HG03571 (cell line): ENCODE measurements around the gene RIBC1.
"Not testable (repeated sequence)": the region's sequence is repeated elsewhere in the genome, so short reads cannot be mapped to it uniquely, and the experiment has no call there.

ENCODE experiments used
- ATAC-seq: cut with Tn5 transposase; IDR thresholded peaks from one replicate; pipeline ENCODE4 v1.9.1; 2021; ENCODE audit not compliant: unreplicated experiment

The RIBC1 gene

DNA sequence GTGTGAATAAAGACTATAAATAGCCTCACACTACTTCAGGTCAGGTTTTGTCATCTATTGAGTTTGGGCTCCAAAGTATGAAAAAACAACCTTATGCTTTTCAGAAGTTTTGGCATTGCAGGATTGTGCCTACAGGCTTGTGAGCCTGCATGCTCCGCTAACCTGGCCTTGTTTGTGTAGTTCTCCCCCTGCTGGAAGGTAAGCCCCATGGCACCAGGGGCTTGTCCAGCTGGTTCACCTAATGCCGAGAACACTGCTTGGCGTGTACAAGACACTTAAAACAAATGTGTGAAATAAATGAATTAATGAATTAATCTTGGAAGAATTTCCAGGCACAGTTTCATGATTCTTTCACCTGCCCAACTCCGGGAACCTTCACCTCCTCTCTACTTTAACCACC lies 13.3 kb downstream of the RIBC1 start:
- ATAC-seq, result no peak

DNA sequence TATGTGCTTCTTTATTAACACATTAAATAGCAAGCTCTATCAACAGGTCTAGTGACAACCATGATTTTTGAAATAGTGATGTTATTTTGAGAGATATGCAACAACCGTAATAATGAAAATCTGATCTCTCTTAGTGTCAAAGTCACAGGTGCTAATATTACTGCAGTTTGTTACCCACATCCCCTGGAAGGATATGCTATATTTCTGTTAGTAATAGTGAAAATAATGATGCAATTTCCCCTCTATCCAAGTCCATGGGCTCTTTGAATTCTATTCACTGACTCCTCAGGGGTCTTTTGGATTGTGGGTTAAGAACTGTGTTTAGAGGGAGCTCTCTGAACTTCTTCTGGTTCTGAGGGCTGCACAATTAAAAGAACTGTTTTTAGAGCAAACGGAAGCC lies 14.5 kb downstream of the RIBC1 start:
- ATAC-seq, result no peak

DNA sequence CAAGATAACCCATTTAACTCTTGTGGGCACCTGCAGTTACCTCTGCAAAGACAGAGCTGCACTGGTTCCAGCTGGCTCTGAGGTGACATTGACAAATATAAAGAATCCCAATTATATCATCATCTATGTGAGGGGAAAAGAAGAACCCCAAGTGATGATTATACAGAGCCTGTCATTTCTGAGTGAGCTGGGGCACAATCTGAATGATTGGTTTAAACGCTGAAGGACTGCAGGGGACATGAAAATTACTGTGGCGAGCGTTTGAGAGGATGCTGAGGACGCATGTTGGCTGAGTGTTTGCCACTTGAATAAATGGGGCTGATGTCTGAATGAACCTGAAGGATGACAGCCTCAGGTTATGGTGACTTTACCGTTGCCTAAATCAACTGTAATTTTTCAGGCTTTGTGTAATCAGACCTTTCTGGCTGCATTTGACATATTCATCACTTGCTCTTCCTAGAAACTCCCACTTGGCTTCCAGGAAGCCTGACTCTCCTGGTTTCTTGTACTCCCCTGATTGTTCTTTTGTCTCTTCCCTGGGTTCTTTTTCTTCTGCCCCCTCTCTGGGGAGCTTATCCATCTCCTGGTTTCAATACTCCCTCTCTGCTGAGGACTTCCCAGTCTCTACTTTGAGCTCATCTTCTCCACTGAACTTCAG lies 15.6 kb downstream of the RIBC1 start:
- no peak for ATAC-seq

DNA sequence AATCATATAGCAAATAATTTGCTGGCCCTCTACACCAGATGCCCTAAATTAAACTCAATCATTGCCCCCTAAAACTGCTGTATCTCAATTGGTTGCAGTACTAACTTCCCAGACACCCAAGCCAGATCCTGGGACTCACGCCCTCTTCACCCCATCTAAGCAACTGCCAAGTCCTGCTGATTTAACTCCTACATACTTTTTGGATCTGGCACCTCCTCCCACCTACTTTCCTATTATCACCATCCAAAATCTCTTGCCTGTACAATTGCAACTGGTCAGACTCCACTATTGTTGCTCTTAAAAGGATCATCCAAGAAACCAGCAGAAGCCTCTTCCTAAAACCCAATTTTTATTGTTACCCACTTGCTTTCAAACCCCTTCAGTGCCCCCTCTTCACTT lies 16.2 kb downstream of the RIBC1 start:
- ATAC-seq, result no peak

DNA sequence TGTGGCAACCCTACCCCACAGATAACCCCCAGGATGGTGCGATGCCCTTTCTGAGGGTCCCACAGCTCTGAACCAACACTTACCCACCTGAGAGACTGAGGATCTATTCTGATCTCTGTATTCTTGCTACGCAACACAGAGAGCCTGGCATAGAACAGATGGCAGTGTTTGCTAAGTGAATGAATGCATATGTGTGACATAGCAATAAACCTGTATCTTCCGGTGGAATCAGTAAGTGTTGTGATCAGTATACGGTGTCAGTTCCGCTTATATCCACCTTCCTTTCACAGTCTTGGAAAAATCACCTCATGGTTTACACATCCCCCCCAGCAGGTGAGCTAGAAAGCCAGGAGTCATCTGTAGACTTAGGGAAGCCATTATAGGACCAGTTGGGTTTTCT lies 17.4 kb downstream of the RIBC1 start:
- no peak for ATAC-seq

DNA sequence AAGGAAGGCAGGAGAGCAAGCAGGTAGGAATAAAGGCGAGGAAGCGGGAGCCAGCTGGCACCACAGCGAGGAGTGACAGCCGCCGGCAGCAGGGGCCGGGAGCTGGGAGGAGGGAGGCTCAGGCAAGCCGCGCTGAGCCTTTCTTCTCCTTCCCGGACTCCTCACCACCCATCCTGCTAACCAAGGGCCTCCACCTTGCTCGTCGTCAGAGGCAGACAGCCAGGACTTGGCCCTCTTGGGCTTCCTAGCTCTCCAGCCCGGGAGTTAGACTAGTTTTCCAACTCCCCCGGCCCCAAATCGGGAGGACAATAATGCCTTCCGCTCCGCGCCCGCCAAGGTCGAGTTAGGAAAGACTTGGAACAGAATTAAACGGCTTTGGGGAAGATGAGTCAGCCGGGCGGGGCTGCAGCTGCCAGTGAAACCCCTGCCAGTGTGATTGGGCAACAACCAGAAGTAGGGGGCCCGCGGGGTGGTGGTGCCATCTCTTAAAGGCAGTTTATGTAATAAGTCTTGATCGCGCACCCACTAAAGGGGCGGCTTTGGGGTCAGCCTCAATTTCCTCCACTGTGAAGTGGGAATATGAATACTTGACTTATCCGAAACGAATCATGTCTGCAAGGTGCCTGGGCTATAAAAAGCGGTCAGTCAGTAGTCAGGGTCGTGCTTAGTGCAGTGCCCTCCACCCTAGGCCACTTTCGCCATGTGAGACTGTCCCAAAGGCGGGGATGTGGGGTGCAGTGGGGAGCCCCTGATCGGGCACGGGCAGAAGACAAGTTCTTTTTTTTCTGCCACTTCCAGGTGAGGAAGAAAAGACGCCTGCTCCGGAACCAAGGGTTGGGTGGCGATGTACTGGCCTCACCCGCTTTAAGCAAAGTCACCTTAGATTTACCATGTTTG lies 18.2 kb downstream of the RIBC1 start:
- no peak for ATAC-seq

DNA sequence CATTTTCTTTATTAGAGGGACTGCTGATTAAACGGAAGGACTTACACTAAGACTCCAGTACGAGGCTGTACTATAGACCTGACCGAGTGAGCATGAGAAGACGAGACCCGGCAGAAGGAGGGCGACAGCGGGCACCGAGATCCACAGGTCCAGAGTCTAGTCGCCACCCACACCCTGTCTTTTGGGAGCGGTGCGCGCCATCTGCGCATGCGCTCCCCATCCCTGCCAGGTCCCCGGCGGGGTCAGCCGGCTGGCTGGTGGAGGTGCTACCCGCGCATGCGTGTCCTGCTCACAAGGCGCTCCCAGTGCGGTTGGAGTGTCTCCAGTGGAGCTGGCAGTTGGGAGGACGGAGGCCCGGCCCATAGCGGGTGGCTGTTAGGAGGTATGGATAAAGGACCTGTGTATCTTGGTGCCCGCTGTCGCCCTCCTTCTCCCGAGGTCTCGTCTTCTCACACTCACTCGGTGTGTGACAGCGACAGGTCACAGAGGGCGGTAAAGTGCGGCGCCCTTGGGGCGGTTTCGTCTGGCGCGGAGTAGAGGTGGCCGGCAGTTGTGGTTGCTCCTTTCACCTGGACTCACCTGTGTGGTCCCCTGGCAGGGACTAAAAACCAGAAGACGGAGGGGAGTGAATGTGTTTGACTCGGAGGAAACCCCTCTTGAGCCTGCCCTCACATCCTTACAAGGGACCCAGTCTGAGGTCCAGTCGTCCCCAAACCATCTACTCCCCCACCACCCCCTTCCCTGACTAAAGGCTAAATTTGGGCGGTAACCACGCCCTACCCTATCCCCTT lies 19.1 kb downstream of the RIBC1 start:
- peak; percentile 73 for ATAC-seq

DNA sequence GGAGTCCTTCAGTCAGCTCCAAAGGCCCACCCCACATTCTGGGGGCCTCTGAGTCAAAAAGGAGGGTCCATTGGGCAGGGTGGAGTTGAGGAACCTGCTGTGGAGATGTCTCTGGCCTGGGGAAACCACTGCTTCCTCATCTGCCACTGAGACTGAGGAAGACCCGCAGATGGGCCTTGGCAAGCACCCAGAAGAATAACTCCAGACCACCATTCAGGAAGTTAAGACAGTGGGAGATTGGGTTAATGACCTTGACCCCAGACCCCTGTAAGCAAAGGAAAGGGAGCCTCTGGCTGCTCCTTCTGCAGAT lies 19.6 kb downstream of the RIBC1 start:
- ATAC-seq, result no peak

DNA sequence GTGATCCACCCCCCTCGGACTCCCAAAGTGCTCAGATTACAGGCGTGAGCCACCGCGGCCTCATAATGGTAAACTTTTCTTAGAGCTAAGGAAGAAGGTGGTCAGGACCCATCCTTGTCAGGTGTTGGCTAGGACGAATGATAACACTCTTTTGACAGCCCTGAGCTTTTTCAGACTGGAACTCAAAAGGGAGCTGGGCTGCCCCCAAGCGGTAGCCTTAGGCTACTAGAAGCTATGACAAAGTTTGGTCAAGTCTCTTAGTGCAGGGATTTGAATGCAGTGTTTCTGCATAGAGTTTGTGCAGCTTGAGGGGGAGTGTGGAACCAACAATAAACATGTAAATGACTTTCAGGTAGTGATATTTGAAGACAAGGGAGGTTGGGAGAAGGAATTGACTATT lies 23.3 kb downstream of the RIBC1 start:
- no peak for ATAC-seq

DNA sequence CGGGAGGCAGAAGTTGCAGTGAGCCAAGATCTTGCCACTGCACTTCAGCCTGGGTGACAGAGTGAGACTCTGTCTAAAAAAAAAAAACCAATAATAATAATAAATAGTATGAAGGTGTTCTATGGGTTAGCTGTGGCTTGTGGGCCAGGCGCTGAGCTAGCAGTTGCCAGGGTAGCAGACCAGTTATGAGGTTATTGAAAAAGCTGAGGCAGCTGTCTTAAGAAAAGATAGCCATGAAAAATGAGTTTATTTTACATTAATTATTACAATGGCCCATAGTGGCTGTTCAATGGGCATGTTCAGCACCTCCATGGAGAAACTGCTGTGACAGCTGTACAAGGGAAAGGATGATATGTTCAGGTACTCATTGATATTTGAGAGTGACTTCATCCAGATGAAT lies 24.8 kb downstream of the RIBC1 start:
- ATAC-seq, result no peak

DNA sequence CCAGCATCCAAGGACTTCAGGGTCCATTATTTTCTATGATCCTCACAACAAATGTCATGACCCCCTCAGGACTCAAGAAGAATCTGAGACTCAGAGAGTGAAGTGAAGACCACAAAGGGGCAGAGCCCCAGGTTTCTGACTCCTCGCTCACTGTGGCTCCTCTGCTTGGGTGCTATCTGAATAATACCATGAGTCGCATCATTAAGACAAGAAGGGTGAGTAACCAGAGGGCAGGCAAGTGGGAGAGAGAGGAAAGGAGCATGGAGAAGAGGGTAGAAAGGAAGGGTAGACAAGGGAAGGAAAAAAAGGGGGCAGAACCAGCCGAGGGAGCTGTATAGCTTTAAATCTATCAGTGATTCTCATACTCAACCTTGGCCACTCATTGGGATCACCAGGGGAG lies 27.0 kb downstream of the RIBC1 start:
- ATAC-seq, result no peak

DNA sequence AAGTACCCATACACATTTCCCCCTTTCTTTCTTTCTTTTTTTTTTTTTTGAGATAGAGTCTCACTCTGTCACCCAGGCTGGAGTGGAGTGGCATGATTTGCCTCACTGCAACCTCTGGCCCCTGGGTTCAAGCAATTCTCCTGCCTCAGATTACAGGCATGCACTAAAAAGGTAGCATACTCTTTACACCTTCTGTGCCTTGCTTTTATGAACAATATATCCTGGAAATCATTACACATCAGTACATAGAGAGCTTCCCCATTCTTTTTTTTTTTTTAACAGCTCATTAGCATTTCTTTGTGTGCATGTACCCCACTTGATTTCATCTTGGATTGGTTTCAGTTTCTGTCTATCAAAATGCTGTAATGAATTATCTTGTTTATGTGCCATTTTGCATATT lies 30.1 kb downstream of the RIBC1 start:
- no peak for ATAC-seq

DNA sequence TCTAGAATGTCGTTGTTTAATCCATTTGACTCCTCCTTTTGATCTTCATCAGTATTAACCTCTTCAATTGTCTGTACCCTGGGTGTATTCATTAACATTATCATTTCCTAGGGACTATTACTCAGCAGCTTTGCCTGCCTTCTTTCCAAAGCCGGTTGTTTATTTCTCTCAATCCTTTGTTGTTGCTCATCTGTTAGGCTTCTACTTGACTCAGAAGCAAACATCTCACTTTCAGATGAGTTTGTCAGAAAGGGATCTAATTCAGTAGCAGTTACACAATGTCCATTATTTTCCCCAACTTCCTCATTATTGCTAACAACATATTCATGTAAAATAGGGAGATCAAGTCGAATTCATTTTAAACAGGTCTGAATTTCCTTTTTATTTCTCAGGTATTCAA lies 33.6 kb downstream of the RIBC1 start:
- ATAC-seq, result no peak

DNA sequence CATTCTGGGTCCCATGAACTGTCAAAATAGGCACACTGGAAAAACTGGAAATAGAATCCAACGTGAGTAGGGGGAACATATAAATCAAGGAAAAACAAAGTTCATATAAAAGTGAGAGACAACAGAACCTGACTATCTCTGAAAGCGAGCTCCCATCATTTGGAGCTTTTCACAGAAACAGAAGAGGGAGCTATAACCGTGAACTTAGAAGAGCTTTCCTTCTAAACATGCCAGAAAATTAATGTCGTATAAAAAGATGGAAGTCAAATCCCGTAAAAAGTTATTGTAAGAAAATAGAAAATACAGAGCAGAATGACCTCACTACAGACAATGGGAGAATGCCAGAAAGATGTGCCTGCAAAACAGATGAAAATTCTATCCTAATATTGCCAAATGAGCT lies 35.4 kb downstream of the RIBC1 start:
- ATAC-seq, result no peak

DNA sequence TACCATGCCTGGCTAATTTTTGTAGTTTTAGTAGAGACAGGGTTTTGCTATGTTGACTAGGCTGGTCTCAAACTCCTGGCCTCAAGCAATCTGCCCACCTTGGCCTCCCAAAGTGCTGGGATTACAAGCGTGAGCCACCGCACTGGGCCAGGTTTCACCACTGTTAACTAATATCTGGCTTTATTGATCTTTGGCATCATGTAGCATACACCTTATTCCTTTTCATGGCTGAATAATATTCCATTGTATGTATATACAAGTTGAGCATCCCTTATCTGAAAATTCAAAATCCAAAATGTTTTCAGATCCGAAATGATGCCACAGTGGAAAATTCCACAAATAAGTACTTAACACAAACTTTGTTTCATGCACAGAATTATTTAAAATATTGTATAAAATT lies 46.0 kb downstream of the RIBC1 start:
- ATAC-seq, result not testable (repeated sequence)

DNA sequence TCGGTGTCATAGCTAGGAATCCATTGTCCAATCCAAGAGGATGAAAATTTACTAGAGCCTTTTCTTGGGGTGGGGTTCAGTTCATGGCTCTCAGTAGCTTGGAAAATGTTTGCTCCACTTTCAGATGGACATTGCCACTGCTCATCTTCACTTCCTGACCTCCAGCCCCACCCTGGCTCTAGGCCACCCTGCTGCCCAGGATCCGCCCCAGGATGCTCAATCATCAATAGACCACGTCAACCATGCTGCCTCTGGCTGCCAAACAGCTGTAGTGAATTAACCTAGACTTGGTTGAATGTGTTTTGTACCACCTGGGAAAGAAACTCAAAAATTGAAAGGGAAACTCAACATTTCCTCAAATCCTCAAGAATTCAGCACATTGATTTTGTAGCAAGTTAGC lies 48.7 kb downstream of the RIBC1 start:
- ATAC-seq, result no peak

DNA sequence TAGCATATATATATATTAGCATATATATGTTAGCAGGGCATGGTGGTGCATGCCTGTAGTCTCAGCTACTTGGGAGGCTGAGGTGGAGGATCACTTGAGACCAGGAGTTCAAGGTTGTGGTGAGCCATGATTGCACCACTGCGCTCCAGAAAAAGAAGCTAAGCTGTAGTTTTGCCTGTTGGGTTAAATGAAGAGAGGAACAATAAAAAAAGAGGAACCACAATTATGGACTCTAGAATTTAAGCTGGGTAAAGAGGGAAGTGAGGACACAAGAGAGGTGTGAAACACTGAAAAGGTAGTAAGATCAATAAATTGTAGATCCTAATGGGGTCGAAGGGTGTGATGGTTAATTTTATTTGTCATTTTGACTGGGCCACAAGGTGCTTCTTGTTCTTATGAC lies 52.0 kb downstream of the RIBC1 start:
- ATAC-seq, result no peak

DNA sequence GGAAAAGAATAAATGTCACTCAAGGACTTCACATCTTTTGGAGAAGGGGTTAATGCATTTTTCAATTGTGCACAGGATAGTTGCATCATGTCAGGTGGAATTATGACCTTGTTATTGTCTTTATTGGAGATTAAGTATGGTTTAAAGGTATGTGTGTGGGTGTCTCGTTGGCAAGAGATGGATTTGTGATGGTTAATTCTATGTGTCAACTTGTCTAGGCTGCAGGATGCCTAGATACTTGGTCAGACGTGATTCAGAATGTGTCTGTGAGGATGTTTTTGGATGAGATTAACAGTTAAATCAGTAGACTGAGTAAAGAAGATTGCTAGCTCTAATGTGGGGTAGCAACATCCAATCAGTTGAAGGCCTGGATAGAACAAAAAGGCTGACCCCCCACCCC lies 53.7 kb downstream of the RIBC1 start:
- no peak for ATAC-seq

DNA sequence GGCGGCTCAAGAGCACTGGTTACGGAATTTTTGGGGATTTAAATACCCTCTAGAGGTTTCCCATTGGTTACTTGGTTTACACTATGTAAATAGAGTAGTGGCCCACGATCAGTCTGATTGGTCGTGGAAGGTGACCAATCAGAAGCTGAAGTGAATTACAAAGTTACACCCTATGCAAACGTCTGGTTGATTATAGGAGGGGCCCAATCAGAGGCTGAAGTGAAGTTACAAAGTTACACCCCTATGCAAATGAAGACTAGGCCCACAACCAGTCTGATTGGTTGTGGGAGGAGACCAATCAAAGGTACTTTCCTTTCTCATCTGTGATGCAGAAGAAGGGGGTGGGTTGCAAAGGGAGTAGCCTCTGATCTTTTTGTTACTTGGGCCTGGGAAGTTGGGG lies 56.6 kb downstream of the RIBC1 start:
- ATAC-seq, result no peak
